Activated CD4-positive, alpha-beta T cell treated with anti-CD3 and anti-CD28 coated beads, Interleukin-2, amount 50 U/mL, for 24 hours (primary cell): ENCODE results near the gene LAMB3.

ENCODE experiments used
- DNase-seq, 2 donors: peaks; one replicate each; pipeline ENCODE4 v3.0.0-alpha.2; 2020; ENCODE audit warnings: low read depth in 1 of 2, low spot score in 1 of 2

Gene LAMB3

DNA sequence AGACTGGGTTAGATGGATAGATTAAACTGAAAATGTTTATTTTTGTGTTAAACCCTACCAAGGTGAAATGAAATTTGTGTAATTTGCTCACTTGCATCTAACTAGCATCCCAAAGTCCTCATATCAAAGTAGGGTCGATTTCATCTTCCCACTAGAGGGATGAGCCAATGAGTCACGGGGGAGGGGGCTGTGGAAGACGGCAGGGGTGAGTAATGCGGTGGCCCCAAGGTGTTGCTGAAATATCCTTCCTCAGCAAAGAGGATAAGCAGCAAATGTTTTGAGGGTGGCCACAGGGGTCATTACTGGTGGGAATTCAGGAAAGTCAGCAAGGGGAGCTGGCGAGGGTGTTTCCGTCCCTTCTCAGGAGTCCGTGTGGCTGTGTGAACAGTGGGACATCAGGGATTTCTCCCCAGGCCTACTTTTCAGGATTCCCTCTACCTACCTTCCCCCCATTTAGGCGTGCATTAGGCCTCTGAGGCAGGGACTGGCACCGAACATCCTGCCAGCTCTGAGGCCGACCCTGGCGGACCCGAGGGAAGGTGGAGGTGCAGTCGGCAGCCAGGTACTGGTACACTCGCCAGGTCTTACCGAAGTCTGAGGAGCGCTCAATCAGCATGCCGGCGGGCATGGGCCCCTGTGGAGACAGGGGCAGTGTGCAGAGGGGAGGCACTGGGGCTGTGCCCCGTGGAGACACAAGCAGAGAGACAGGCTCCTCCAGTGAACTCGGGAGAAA is 18.1 kb downstream of the LAMB3 start:
- DNase-seq: no peak

DNA sequence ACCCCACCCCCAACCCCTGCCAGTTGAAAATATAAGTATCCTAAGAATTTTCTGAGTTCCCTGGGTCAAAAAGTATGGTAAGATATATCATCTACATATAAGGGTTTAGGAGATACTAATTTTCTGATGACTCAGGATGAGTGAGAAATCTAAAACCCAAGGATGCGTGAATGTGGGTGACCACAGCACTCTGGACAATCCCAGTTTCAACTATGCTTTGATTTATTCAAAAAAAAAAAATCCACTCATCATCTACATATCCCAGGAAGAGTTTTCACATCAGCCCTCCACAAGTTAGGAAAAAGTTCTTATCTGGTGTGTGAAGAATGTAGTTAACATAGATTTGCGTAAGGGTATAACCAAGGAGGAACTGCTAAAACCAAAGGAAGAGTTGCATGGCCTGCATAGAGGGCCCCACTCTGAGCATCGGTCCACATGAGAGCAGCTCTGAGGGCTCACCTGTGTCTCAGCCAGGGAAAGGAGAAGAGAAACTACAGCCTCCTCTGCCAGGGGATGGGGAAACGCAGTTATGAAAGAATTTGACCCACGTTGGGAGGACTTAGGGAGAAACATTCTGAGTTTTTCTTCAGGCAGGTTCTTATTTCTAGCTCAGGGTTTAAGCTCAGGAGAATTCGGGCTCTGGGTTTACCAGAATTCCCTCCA is 18.8 kb downstream of the LAMB3 start:
- no peak for DNase-seq

DNA sequence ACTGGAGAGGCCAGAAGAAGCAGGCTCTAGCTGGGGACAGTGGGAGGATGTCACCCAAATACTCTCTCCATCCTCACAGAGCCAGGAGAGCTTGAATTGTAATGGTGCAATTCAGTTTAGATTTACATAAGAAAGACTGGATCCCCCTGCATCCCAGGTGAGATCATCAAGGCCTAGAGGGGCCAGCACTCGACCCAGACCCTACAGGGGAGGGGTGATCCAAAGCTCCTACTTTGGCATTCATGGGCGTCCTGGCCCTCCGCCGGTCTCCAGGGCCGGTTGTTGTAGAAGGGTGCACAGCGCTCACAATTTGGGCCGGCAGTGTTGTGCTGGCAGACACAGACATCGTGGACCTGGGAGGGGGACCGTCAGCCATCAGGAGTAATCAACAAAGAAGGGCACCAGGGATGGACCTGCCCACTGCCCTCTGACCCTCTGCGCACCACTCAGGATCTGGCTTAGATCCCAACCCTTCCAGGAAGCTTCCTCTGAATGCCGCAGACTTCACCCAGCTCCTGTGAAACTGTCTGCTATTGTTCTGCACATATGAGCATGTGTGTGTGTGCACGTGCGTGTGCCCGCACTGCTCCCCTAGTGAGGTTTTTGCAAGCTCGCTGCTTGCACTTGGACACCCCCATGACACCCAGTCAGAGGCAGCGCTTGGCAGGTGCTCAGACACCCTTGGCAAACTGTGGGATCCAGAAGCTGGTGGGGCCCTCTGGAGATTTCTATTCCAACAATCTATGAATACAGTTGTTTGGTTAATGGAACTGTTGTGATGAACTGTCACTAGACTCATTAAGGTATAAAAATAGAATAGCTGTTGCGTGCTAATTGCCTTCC is 21.6 kb downstream of the LAMB3 start:
- no peak for DNase-seq

DNA sequence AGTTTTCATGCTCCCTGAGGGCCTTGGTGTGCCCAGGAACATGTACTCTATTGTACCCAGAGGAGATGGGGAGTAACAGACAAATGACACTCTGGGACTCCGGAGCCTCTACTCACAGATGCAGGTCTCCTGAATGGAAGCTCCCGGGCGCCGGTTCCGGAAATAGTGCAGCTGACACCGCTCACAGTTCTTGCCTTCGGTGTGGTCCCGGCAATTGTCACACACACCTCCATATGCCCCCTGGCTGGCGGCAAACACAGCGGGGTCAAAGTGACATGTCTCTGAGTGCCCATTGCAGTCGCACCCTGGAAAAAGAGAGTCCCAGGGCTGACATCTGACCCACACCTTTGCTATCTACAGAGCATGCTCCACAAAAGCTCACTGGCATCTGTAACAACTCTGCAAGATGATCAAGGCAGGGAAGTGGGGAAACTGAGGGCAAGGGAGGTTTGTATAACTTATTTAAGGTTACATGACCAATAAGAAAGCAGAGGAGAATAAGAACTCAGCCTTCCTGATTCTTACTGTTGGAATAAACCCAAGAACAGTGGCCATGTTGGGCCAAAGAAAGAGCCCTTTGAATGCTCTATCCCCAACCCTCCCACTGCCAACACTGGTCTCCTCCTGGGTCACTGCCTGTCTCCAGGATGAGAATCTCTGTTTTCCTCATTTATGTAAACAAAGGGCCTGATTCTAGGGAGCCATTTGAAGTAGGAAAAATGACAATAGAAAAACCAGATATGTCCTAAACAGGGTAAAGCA is 22.4 kb downstream of the LAMB3 start:
- no peak for DNase-seq

DNA sequence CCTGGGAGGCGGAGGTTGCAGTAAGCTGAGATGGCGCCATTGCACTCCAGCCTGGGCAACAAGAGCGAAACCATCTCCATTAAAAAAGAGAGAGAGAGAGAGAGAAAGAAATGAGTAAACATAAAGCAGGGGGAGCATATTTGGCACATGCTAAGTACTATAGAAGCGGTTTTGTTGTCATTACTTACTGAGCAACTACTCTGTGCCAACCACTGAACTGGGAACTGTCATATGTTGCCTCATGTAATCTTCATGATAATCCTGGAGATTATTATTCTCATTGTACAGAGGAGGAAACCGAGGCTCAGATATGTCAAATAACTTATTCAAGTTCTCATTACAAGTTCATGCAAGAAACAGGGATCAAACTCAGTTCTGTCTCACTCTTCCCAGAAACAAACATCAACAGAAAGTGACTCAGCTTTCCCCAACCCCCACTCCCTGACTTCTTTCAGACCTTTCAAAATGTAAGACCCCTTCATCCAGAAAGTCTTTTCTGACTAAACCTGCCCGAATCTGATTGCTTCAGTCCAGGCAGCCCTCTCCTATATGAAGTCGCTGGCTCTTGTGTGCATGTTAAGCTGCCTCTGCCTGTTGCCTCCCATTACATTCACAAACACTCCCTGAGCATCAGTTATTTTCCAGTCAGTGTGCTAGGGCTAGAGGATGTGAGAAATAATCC is 23.5 kb downstream of the LAMB3 start:
- DNase-seq: no peak

DNA sequence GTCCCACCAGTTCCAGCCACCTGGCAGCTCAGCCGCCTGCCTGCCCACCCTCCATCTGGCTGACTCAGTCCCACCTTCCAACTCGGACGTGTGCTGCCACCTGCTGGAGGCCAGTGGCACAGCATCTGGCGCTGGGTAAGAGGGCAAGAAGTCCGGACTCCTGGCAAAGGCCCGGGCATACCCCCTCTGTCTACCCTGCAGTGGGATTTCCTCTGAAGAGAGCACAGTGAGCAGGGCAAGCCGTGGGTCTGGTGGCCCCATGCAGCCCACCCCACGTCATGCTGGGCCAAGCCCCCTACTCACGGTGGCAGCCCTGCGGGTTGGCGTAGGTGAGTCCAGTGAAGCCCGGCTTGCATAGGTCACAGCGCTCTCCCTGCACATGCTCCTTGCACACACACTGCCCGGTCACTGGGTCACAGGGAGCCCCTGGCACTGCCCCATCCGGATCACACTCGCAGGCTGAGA is 24.5 kb downstream of the LAMB3 start:
- DNase-seq: peak; percentile 72 to 76

DNA sequence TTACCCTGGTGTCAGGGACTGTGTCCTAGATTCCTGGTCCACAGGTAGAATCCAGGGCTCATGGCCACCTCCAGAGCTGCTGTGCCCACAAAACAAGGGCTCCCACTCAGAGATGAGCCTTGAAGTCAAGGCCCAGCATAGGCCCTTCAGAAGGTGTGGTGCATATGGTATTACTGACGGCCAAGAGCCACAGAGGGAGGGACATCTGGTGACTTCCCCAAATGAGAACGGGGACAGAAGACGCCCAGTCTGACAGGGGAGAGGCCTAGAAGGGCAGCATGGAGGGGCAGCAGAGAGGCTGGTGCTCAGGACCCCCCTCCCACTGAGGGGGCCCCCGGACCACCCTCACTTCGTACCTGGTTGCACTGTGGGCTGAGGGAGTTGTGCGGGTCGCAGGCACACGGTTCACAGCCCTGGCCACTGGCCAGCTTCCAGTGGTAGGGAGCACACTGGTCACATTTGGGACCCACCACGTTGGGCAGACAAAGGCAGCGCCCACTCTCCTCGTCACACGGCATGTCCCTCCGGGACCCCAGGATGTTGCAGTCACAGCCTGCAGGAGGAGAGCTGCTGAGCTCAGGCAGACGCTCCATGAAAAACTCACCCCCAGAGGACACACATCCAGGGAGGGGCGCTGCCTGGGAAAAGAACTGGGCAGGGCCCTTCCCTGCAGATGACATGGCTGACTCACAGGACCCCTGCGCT is 25.0 kb downstream of the LAMB3 start:
- no peak for DNase-seq

DNA sequence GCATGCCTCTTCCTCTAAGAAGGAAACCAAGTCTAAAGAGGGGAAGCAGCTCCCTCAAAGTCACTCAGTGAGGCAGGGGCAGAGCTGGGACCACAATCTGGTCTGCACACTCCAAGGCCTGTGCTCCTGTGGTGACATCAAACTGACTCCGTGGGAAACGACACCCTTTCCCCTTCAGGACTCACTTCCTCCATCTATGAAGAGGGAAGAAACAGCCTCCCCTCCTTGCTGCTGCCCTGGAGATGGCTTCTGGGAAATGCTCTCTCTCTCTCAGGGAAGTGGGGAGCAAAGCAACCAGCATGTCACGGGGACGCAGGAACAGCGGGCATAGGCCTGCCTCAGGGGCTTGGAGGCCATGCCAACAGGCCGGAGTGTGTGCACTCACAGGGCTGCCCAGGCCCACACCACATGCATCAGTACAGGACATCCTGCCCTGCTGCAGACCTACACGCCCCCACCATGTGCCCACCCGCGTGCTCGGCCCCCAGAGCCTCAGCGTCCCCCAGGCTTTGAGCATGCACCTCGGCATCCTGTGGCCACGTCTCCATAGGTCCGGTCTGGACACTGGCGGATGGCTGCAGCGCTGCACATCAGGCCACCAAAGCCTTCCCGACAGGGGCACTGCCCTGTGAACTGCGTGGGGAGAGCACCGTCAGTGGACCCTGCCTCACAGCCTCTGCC is 25.7 kb downstream of the LAMB3 start:
- no peak for DNase-seq

DNA sequence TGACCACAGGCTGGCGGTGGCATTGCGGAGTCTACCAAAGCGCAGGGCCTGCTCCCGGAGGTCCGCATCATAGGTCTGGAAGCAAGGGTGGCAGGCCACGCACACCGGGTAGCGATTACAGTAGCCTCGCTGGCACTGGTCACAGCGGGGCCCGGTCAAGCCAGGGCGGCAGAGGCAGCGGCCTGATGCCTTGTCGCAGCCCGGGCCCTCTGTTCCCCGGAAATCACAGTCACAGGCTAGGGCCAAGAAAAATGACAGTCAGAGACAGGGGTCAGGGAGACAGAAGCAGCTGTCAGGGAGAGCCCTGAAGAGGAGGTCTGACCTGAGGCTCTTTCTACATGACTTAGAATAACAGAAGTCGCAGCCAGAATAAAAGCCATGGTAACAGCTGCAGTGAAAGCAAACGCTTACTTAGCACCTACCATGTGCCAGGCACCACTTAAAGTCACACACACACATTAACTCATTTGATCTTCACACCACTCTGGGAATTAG is 26.4 kb downstream of the LAMB3 start:
- DNase-seq: no peak

DNA sequence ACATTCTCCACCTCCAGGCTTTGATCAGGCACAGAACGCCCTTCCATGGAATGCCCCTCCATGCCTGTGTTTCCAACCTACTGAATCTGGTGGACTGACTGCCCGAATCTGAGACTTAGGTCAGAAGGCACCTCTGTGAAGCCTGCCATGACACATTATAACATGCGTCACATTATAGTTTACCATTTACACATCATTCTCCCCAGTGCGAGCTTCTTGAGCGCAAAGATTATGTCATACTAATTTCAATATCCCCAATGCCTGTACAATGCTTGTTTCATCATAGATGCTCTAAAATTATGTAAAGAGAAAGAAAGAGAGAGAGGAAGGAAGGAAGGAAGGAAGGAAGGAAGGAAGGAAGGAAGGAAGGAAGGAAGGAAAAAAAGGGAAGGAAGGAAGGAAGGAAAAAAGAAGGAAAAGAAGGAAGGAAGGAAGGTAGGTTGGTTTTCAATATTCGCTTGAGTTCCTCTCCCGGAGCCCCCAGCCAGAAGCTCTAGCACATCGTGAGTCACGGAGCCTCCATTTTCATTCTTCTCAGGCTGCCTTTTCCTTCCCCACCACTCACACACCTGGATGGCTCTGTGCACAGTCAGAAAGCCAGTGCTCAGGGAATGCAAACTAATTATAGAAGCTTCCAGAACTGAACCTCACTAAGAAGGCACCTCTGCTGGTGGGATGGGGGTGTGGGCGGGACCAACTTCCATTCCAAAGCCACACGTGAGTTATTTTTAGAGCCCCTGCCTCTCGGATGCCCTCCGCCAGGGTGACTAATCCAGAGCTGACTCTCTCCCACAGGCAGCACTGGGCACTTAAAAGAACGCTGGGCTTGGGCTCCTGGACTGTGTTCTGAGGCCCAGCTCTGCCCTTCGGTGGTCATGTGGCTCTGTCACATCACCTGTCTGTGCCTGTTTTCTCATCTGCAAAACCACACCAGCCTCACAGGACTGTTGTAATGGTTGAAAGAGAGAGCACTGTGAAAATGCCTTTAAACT is 27.4 kb downstream of the LAMB3 start:
- no peak for DNase-seq

DNA sequence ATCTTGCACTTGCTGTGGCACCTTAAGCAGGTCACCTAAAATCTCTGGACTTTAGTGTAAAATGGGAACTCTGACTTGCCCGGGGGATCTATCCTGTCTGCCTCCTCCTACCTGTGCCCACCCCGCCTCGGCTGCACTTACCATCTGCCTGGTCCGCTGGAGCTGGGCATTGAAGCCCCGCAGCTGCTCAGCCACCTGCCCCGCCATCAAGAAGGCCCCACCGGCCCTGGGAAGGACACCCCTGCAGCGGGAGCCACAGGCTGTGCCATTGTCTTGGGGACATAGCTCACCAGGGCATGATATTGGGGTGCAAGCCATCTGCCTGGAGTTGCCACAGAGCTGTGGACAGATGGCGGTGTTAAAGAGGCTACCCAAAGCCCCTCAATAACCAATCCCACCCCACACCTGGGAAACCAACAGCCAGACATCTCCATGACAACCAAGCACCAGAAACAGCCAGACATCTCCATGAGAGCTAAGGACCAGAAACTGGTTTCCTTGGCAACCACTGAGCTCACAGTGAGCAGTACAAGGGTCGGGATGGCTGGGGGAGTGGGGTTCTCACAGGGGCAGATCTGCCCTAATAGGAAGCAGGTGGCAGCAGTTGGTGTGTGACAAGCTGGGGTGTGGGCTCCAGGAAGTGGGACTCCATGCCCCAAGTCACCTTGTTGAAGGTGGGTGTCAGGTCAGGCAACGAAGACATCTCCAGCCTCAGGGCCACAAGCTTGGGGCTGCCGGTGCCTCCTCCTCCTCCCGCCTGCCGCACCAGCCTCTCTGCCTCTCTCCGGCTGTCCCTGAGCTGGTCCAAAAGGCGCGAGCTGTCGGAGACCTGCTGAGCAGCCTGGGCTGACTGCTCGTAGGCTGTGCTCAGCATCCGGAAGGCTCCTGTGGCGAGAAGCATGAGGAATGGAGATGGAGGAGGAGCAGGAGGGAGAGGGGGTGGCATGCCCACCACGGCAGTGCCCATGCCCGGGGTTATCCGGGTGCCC is 29.1 kb downstream of the LAMB3 start:
- no peak for DNase-seq

DNA sequence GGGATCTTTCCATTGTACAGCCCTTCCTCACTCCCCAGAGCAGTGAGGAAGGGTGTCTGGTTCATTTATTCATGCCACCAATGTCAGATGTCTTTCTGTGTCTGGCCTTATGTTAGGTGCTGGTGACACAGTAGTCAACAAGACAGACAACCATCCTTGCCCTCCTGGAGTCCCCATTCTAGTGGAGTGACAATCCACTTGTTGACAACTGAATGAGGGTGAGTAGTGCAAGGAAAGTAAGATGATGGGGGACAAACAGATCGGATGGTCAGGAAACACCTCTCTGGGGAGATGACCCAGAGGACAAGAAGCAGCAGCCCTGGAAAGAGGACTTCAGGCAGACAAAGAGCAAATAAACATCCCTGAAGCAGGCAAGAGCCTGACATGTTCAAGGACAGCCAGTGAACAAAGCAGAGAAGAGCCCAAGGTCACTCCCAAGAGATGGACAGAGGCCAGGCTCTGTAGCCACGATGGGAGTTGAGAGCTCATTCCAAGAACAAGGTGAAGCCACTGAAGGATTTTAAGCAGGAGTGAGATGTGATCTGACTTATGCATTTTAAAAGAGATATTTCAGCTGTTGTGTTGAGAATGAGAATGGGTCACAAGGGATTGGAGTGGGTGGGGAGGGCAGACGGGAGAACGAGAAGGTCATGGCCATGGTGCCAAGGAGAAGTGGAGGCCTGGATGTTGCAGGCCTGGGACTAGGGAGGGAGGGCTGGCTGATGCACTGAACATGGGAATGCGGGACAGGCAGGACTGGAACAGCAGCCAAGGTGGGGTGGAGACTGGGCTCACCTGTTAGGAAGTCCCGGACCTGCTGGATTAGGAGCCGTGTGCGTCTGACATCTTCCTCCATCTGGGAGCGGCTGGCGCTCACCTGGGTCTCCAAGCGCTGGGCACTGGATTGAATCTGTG is 30.2 kb downstream of the LAMB3 start:
- no peak for DNase-seq

DNA sequence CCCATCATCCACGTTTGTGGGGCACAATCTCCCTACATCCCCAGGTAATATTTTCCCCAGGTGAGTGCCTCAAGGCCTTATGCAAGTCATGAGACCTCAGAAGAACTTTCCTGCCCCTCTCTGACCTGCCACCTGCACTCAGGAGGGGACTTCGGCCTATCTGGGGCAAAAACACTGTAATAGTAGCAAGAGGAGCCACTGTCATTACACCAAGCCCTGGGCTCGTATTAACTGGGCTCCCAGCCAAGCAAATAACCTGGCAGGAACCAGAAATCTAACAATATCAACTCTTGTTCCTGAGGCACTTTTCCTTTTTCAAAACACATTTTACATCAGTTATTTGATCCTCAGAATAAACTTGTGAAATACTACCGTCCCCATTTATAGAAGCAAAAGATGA is 30.9 kb downstream of the LAMB3 start:
- DNase-seq: no peak

DNA sequence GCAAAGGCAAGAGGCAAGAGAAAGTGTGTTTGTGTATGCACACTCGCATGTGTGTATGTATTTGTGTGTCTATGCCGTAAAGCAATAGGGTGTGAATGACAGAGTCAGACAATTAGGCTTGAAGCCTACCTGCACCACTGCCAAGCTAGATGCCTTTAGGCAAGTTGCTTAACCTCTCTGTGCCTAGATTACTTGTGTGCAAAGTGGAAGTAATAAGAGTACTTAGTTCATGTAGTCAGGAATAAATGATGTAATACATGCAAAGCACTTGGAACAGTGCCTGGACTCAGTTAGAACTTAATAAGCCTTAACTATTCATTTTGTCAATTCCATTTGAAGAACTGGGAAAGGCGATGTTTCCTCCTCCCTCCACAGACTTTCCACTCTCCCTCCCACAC is 31.7 kb downstream of the LAMB3 start:
- DNase-seq: no peak

DNA sequence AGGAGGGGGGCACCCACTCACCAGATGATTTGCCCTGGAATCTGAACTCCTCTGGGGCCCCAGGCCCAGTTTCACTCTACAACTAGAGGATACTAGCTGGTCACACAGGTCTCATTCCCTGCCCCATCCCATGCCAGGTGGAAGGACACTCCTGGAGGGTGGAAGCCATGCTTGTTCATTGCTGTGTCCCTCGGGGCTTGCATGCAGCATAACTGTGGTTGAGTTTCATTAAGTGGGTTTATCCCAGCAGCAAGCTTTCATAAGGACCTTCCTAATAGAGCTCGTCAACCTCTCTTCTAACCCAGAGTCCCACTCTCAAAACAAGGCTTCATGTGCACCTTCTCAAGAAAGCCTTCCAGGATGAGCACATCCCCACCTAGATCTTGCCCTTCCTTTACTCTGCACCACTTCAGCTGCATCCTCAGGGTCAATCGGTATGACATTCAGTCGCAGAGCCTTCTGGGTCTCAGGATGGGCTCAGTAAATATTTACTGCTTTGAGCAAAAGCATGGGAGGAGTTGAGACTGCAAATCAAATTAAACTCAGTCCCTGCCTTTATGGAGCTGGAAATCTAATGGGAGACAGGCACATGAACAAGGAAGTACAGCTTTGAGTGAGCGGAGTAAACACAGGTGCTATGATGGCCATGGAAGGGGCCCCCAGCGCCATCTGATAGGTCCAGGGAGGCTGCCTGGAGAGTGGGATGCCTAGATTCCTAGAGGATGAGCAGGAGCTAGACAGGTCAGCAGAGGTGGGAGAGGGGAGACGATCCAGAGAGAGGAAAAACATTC is 32.3 kb downstream of the LAMB3 start:
- no peak for DNase-seq
